ENCODE data around the gene LOXL1. TPM values are rescaled to one million over a fixed set of nuclear protein-coding genes. Genes with fewer than 3 reads are reported as not detected.
"Not testable (repeated sequence)": the region's sequence is repeated elsewhere in the genome, so short reads cannot be mapped to it uniquely, and the experiment has no call there.

The LOXL1 gene
- polyA plus RNA-seq, 1 experiment = 92.9 TPM

DNA sequence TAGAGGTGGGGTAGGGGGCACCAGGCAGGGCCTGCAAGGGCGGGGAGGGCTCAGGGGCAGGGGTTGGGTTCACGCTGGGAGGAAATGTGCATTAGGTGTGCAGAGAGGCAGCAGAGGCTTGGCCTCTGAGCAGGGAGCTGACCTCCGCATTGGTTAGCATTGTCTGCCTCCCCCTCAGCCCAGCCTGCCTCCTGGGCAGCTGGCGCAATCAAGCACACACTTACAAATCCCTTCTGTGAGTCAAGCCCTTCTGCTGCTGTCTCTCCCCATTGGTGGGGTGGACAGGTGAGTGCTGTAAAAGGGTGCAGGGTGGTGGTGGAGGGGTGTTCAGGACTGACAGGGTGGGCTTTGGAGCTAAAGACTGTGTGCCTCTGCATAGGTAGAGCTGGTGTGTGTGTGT is 9.3 kb downstream of the LOXL1 start:
- Histone ChIP-seq H3K27me3 (ENCODE audit: control insufficient read depth, insufficient read depth, low read length) (no peaks in the 10 kb centered on the region), H3K36me3 (ENCODE audit: control insufficient read depth, insufficient read depth, low read length) (peaks cover 6% of the 10 kb centered on the region), H3K4me3 (ENCODE audit: low read depth, low read length) (no peak overlapping the region)
- TF ChIP-seq, protein P1, sequence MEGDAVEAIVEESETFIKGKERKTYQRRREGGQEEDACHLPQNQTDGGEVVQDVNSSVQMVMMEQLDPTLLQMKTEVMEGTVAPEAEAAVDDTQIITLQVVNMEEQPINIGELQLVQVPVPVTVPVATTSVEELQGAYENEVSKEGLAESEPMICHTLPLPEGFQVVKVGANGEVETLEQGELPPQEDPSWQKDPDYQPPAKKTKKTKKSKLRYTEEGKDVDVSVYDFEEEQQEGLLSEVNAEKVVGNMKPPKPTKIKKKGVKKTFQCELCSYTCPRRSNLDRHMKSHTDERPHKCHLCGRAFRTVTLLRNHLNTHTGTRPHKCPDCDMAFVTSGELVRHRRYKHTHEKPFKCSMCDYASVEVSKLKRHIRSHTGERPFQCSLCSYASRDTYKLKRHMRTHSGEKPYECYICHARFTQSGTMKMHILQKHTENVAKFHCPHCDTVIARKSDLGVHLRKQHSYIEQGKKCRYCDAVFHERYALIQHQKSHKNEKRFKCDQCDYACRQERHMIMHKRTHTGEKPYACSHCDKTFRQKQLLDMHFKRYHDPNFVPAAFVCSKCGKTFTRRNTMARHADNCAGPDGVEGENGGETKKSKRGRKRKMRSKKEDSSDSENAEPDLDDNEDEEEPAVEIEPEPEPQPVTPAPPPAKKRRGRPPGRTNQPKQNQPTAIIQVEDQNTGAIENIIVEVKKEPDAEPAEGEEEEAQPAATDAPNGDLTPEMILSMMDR (IDR thresholded peaks at IDR 0.05; ENCODE audit: insufficient read depth, low read depth, low read length) = no peak
- ChIA-PET POLR2A (interaction anchor here (0.6 kb wide), 1 partner anchor 9 kb away, joined by 5 read pairs; the partner anchor contains the start of gene LOXL1), CTCF (interaction anchor here (0.7 to 2.6 kb wide), 9 partner anchors 9 to 62 kb away, joined by 3 to 13 read pairs (median 4); partner anchors contain the start of genes LOXL1 and TBC1D21)
- DNase-seq (ENCODE audit: low read depth) = no peak

GRCh38 chr15:73936181-73936580 is 9.9 kb downstream of the LOXL1 start:
- Histone ChIP-seq H3K36me3 (ENCODE audit: control insufficient read depth, insufficient read depth, low read length) (peaks cover 6% of the 10 kb centered on the region), H3K4me3 (ENCODE audit: low read depth, low read length) (no peak overlapping the region), H3K27me3 (ENCODE audit: control insufficient read depth, insufficient read depth, low read length) (no peaks in the 10 kb centered on the region)
- DNase-seq (ENCODE audit: low read depth) = no peak
- TF ChIP-seq, protein P1 (IDR thresholded peaks at IDR 0.05; ENCODE audit: insufficient read depth, low read depth, low read length) = peak; percentile 53
- POLR2A ChIA-PET = interaction anchor here (0.6 kb wide), 1 partner anchor 10 kb away, joined by 5 read pairs; the partner anchor contains the start of gene LOXL1
- CTCF ChIA-PET = interaction anchor here (0.8 to 2.6 kb wide), 7 partner anchors 9 to 103 kb away, joined by 3 to 13 read pairs (median 5); partner anchors contain the start of genes LOXL1 and TBC1D21

DNA sequence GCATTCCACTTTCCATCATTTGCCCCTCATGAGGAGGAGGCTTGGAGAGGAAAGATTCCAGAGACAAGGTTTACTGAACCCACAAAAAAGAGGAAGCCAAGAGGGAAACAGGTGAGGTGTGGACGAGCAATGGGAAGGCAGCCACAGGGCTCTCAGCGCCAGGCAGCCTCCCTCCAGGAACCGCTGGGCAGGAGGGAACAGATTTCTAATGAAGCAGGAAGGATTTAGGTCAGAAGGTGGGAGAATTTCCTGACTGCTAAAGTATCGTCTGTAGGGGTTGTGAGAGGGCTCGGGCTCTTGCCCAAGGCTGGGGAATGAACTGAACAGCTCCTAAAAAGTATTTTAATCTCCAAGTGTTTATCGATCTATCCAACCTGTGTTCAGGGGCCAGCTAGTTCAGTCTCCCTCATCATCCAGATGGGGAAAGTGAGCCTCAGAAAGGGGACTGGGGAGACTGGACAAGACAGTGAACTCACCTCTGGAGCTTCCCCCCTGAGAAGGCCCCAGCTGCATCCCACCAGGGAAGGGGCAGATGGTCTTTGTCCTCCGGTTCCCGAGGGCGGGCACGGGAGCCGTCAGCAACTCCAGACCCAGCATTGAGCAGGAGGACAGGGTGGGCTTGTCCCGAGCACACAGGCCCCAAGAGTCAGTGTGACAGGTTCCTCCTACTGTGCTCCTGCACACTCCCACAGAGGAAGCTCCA is 10.5 kb downstream of the LOXL1 start:
- DNase-seq (ENCODE audit: low read depth) = no peak
- ChIA-PET CTCF (interaction anchor here (0.8 to 2.6 kb wide), 8 partner anchors 8 to 103 kb away, joined by 3 to 13 read pairs (median 4); partner anchors contain the start of genes LOXL1 and TBC1D21), POLR2A (no interaction called here)
- TF ChIP-seq, protein P1 (IDR thresholded peaks at IDR 0.05; ENCODE audit: insufficient read depth, low read depth, low read length) = no peak
- Histone ChIP-seq H3K36me3 (ENCODE audit: control insufficient read depth, insufficient read depth, low read length) (peaks cover 6% of the 10 kb centered on the region), H3K27me3 (ENCODE audit: control insufficient read depth, insufficient read depth, low read length) (no peaks in the 10 kb centered on the region), H3K4me3 (ENCODE audit: low read depth, low read length) (no peak overlapping the region)

- Histone ChIP-seq H3K27me3 (ENCODE audit: control insufficient read depth, insufficient read depth, low read length) (no peaks in the 10 kb centered on the region), H3K4me3 (ENCODE audit: low read depth, low read length) (no peak overlapping the region), H3K36me3 (ENCODE audit: control insufficient read depth, insufficient read depth, low read length) (peaks cover 4% of the 10 kb centered on the region)
- DNase-seq (ENCODE audit: low read depth) = no peak
- CTCF ChIA-PET = interaction anchor here (1.1 to 2.6 kb wide), 5 partner anchors 8 to 27 kb away, joined by 3 to 13 read pairs (median 8); partner anchors contain the start of gene LOXL1
- POLR2A ChIA-PET = no interaction called here
- TF ChIP-seq, protein P1 (IDR thresholded peaks at IDR 0.05; ENCODE audit: insufficient read depth, low read depth, low read length) = no peak
Observed at GRCh38 chr15:73937296-73937695, 11.0 kb downstream of the LOXL1 start.

DNA sequence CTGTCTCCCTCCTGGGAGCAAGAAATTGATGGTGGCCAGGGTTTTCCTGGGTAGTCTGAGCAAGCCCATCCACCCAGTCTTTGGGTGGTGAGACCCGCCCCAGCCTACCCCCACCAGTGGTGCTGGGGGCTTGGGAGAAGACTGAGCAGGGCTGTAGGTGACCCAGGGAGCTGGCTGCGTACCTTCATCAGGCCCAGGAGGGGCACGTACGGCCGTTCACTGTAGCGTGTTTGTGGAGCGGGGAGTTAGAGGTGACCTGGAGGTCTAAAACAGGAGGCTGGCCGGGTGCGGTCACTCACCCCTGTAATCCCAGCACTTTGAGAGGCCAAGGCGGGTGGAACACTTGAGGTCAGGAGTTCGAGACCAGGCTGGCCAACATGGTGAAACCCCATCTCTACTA is 11.5 kb downstream of the LOXL1 start:
- ChIA-PET CTCF (interaction anchor here (1.1 to 1.3 kb wide), 3 partner anchors 9 to 64 kb away, joined by 3 to 4 read pairs (median 3); no protein-coding TSS in a partner anchor), POLR2A (no interaction called here)
- DNase-seq (ENCODE audit: low read depth) = no peak
- Histone ChIP-seq H3K4me3 (ENCODE audit: low read depth, low read length) (no peak overlapping the region), H3K27me3 (ENCODE audit: control insufficient read depth, insufficient read depth, low read length) (no peaks in the 10 kb centered on the region), H3K36me3 (ENCODE audit: control insufficient read depth, insufficient read depth, low read length) (peaks cover 4% of the 10 kb centered on the region)
- TF ChIP-seq, protein P1 (IDR thresholded peaks at IDR 0.05; ENCODE audit: insufficient read depth, low read depth, low read length) = no peak

DNA sequence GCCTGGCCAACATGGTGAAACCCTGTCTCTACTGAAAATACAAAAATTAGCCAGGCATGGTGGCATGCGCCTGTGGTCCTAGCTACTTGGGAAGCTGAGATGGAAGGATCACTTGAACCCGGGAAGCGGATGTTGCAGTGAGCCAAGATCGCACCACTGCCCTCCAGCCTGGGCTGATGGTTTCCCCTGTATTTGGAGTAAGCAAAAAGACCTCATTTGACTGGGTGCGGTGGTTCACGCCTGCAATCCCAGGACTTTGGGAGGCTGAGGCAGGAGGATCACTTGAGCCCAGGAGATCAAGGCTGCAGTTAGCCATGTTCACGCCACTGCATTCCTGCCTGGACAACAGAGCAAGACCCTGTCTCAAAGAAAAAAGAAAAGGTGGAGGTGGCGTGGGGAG is 12.3 kb downstream of the LOXL1 start:
- H3K4me3 ChIP-seq (ENCODE audit: low read depth, low read length); POLR2A ChIA-PET; DNase-seq (ENCODE audit: low read depth); H3K36me3 ChIP-seq (ENCODE audit: control insufficient read depth, insufficient read depth, low read length); H3K27me3 ChIP-seq (ENCODE audit: control insufficient read depth, insufficient read depth, low read length): not testable (repeated sequence)
- CTCF ChIA-PET = interaction anchor here (1.3 to 2.9 kb wide), 4 partner anchors 11 to 64 kb away, joined by 3 to 13 read pairs (median 5); partner anchors contain the start of gene LOXL1
